Liver (tissue), 9 donors: ENCODE measurements around the gene GLI2. TPM values are rescaled to one million over a fixed set of nuclear protein-coding genes. Genes with fewer than 3 reads are reported as not detected.

ENCODE experiments used
- DNase-seq: peaks from one replicate; pipeline ENCODE4 v3.0.0-alpha.2; 2017; ENCODE audit warnings: low spot score
- H3K27ac ChIP-seq, 2 donors: one replicate each; pipeline ENCODE4 v1.7.0; 2013; ENCODE audit warnings: inconsistent platforms in 2 of 2, low read length in 2 of 2, control low read depth in 1 of 2, low read depth in 1 of 2, mild to moderate bottlenecking in 1 of 2
- H3K27me3 ChIP-seq, 4 donors: one replicate each; pipeline versions ENCODE4 v1.6.1 to v1.7.0; 2013; ENCODE audit warnings: low read length in 3 of 4, inconsistent platforms in 1 of 4, mild to moderate bottlenecking in 1 of 4, moderate library complexity in 1 of 4; ENCODE audit not compliant: control insufficient read depth in 4 of 4, insufficient read depth in 4 of 4
- H3K36me3 ChIP-seq, 4 donors: one replicate each; pipeline versions ENCODE4 v1.6.1 to v1.7.0; 2013; ENCODE audit warnings: low read length in 3 of 4, mild to moderate bottlenecking in 3 of 4, low read depth in 1 of 4, moderate library complexity in 1 of 4; ENCODE audit not compliant: control insufficient read depth in 4 of 4, insufficient read depth in 3 of 4
- H3K4me1 ChIP-seq, 4 donors: one replicate each; pipeline versions ENCODE4 v1.6.1 to v1.7.0; 2013; ENCODE audit warnings: low read length in 3 of 4, mild to moderate bottlenecking in 3 of 4, moderate library complexity in 1 of 4; ENCODE audit not compliant: control insufficient read depth in 4 of 4, insufficient read depth in 4 of 4
- H3K4me3 ChIP-seq, 3 donors: one replicate each; pipeline versions ENCODE4 v1.6.1 to v1.7.0; 2013; ENCODE audit warnings: low read length in 3 of 3, control low read depth in 1 of 3, low read depth in 1 of 3, mild to moderate bottlenecking in 1 of 3
- H3K9ac ChIP-seq, 2 donors: one replicate each; pipeline ENCODE4 v1.7.0; 2013; ENCODE audit warnings: low read length in 2 of 2, mild to moderate bottlenecking in 2 of 2, moderate library complexity in 2 of 2, control low read depth in 1 of 2, low read depth in 1 of 2
- H3K9me3 ChIP-seq, 4 donors: one replicate each; pipeline versions ENCODE4 v1.6.1 to v1.7.0; 2013; ENCODE audit warnings: low read length in 3 of 4; ENCODE audit not compliant: control insufficient read depth in 4 of 4
- CTCF ChIP-seq: fragments of 150-350 bp; IDR thresholded peaks from 2 replicates; pipeline ENCODE4 v1.5.1; 2017; ENCODE audit warnings: improper control_type of control experiment, low read depth, low read length; ENCODE audit not compliant: missing input control
- EGR1 ChIP-seq, 2 donors: IDR thresholded peaks; 2 replicates each; pipeline ENCODE4 v1.6.1; 2016 to 2018; ENCODE audit warnings: antibody characterized with exemption in 2 of 2, low read depth in 2 of 2
- FOXA2 ChIP-seq: IDR thresholded peaks from 2 replicates; pipeline ENCODE4 v1.6.1; 2016; ENCODE audit warnings: antibody characterized with exemption
- GABPA ChIP-seq, 2 donors: IDR thresholded peaks in 1 of 2; conservative IDR thresholded peaks in 1 of 2; 2 replicates each; pipeline ENCODE4 v1.6.1; 2016; ENCODE audit warnings: antibody characterized with exemption in 2 of 2, mild to moderate bottlenecking in 1 of 2, moderate library complexity in 1 of 2
- HNF4A ChIP-seq, 2 donors: conservative IDR thresholded peaks; 2 replicates each; pipeline ENCODE4 v1.6.1; 2016; ENCODE audit warnings: antibody characterized with exemption in 2 of 2, mild to moderate bottlenecking in 2 of 2
- HNF4G ChIP-seq: IDR thresholded peaks from 2 replicates; pipeline ENCODE4 v1.6.1; 2016; ENCODE audit warnings: antibody characterized with exemption
- JUND ChIP-seq, 2 donors: IDR thresholded peaks; 2 replicates each; pipeline ENCODE4 v1.6.1; 2016; ENCODE audit warnings: antibody characterized with exemption in 2 of 2
- MAX ChIP-seq: IDR thresholded peaks from 2 replicates; pipeline ENCODE4 v1.6.1; 2016; ENCODE audit warnings: antibody characterized with exemption
- NR2F2 ChIP-seq: IDR thresholded peaks from 2 replicates; pipeline ENCODE4 v1.6.1; 2016; ENCODE audit warnings: antibody characterized with exemption
- REST ChIP-seq: IDR thresholded peaks from 2 replicates; pipeline ENCODE4 v1.6.1; 2016; ENCODE audit warnings: antibody characterized with exemption, mild to moderate bottlenecking
- RXRA ChIP-seq, 2 donors: IDR thresholded peaks; 2 replicates each; pipeline ENCODE4 v1.6.1; 2017 to 2018; ENCODE audit warnings: antibody characterized with exemption in 2 of 2, mild to moderate bottlenecking in 1 of 2
- SP1 ChIP-seq: IDR thresholded peaks from 2 replicates; pipeline ENCODE4 v1.6.1; 2018; ENCODE audit warnings: antibody characterized with exemption, mild to moderate bottlenecking
- TAF1 ChIP-seq: conservative IDR thresholded peaks from 2 replicates; pipeline ENCODE4 v1.6.1; 2016; ENCODE audit warnings: antibody characterized with exemption, mild to moderate bottlenecking
- YY1 ChIP-seq: IDR thresholded peaks from 2 replicates; pipeline ENCODE4 v1.6.1; 2016; ENCODE audit warnings: antibody characterized with exemption, mild to moderate bottlenecking
- ZBTB33 ChIP-seq: IDR thresholded peaks from 2 replicates; pipeline ENCODE4 v1.6.1; 2016; ENCODE audit warnings: antibody characterized with exemption
- WGBS: extraction: QIAGEN DNeasy Blood & Tissue Kit; methylation state at CpG from one replicate; pipeline ENCODE4 v1.1.7; 2013; 5-methylcytosine and 5-hydroxymethylcytosine counted together
- polyA plus RNA-seq, 2 donors: library from polyadenylated mRNA; stranded (reverse) in 1 of 2; unstranded in 1 of 2; fragments of 200-250 nt in 1 of 2; fragments of >200 nt in 1 of 2; fragmentation: Nextera tagmentation in 1 of 2; extraction: Ambion mirVana in 1 of 2; gene quantifications; one replicate each; pipeline versions ENCODE4 v1.2.1 to v1.2.3, GENCODE V29; 2013 to 2015
- total RNA-seq, 2 donors: library from RNA; depleted of rRNA; stranded (reverse); fragments of >200 nt; gene quantifications; one replicate each; pipeline ENCODE4 v1.2.3, GENCODE V29; 2014
- donor health status: healthy.
- donor health status: healthy.
- donor health status: healthy.
- donor health status: healthy.
- donor health status: healthy.

Gene GLI2
- total and polyA plus RNA-seq, 4 donors = 0.04 to 0.16 (median 0.11) TPM

GRCh38 chr2:120754067-120754960 lies 18.6 kb downstream of the GLI2 start:
- DNase-seq = no peak
- Histone ChIP-seq H3K9me3 (no peaks in the 10 kb centered on the region), H3K27ac (no peak overlapping the region), H3K4me3 (no peak overlapping the region), H3K27me3 (no peaks in the 10 kb centered on the region), H3K9ac (no peak overlapping the region), H3K36me3 (no peaks in the 10 kb centered on the region), H3K4me1 (no peaks in the 10 kb centered on the region)
- WGBS = 72% methylated on average over 14 of the region's 14 CpGs
- no peak for TF ChIP-seq FOXA2
- no peak for TF ChIP-seq ZBTB33
- no peak for TF ChIP-seq NR2F2
- no peak for TF ChIP-seq GABPA (IDR thresholded peaks at IDR 0.05 in 1 of 2, conservative IDR thresholded peaks at IDR 0.05 in 1 of 2)
- TF ChIP-seq YY1 = no peak
- TF ChIP-seq HNF4A (conservative IDR thresholded peaks at IDR 0.05) = no peak
- no peak for TF ChIP-seq TAF1
- no peak for TF ChIP-seq CTCF
- no peak for TF ChIP-seq MAX
- TF ChIP-seq EGR1 (IDR thresholded peaks at IDR 0.05; ENCODE audit: low read depth in 2 of 2) = no peak
- no peak for TF ChIP-seq JUND (IDR thresholded peaks at IDR 0.05)
- no peak for TF ChIP-seq HNF4G
- no peak for TF ChIP-seq SP1
- TF ChIP-seq REST = no peak
- no peak for TF ChIP-seq RXRA (IDR thresholded peaks at IDR 0.05)
